Right lobe of liver (tissue), 4 donors: ENCODE results near the gene ARFIP1.

Experiments
- POLR2A ChIP-seq: fragments of 450-650 bp; IDR thresholded peaks from one replicate; pipeline ENCODE4 v1.6.1; 2017; ENCODE audit warnings: antibody characterized with exemption, mild to moderate bottlenecking
- TF ChIP-seq, protein P1 (sequence below), 4 donors: fragments of 200-600 bp in 3 of 4; fragments of 450-650 bp in 1 of 4; IDR thresholded peaks; one replicate each; pipeline versions ENCODE4 v1.5.1 to v1.8.0; 2016 to 2022; ENCODE audit warnings: antibody characterized with exemption in 4 of 4, mild to moderate bottlenecking in 2 of 4
- donor health status: DM: no; HTN: no; CAD: no.
- donor health status: DM: no; HTN: no; CAD: no.
- donor health status: DM: no; HTN: yes; CAD: no.

DNA sequence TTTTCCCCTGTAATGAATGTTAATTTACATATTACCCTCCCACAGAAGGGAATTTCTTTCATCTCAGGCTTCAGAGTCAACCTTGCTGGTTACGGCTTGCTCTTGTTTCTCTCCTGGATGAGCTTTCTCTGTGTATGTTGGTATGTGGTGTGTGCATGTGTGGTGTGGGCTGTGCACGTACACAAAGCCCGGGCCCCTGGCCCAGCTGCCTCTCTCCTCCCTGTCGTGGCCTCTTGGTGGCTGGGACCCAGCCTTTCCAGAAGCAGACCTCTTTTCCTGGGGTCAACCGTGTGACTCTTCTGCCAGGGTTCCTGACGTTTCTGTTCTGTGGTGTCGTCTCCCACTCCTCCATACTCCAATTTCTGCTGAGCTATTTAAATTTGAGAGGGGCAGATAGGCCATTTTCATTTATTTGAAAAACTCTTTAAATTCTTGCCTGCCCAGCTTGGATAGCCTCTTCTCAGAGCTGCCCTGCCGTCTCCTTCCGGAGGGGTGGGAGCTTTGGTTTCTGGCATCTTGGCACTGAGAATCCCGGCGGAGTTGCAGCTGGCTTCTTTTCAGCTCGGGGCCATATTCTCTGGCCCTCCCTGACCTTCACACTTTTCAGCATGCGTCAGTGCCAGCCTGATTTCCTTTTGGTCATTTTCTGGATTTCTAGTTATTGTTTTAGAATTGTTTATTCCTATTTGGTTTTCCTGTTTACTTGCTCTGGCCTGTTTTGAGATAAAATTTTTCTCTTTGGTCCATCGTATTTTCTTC, 181.4 kb downstream of the ARFIP1 start:
- TF ChIP-seq, protein P1, sequence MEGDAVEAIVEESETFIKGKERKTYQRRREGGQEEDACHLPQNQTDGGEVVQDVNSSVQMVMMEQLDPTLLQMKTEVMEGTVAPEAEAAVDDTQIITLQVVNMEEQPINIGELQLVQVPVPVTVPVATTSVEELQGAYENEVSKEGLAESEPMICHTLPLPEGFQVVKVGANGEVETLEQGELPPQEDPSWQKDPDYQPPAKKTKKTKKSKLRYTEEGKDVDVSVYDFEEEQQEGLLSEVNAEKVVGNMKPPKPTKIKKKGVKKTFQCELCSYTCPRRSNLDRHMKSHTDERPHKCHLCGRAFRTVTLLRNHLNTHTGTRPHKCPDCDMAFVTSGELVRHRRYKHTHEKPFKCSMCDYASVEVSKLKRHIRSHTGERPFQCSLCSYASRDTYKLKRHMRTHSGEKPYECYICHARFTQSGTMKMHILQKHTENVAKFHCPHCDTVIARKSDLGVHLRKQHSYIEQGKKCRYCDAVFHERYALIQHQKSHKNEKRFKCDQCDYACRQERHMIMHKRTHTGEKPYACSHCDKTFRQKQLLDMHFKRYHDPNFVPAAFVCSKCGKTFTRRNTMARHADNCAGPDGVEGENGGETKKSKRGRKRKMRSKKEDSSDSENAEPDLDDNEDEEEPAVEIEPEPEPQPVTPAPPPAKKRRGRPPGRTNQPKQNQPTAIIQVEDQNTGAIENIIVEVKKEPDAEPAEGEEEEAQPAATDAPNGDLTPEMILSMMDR (IDR thresholded peaks at IDR 0.05): no peak
- no peak for TF ChIP-seq POLR2A
